SH-SY5Y (cell line): ENCODE data around the gene LRRC27.

Experiments
- GATA2 ChIP-seq: IDR thresholded peaks from 2 replicates; pipeline ENCODE4 v1.6.1; 2011; ENCODE audit warnings: mild to moderate bottlenecking, low read depth, low read length
- GATA3 ChIP-seq: IDR thresholded peaks from 2 replicates; pipeline ENCODE4 v1.6.1; 2011; ENCODE audit warnings: low read depth, mild to moderate bottlenecking, low read length, moderate library complexity

DNA sequence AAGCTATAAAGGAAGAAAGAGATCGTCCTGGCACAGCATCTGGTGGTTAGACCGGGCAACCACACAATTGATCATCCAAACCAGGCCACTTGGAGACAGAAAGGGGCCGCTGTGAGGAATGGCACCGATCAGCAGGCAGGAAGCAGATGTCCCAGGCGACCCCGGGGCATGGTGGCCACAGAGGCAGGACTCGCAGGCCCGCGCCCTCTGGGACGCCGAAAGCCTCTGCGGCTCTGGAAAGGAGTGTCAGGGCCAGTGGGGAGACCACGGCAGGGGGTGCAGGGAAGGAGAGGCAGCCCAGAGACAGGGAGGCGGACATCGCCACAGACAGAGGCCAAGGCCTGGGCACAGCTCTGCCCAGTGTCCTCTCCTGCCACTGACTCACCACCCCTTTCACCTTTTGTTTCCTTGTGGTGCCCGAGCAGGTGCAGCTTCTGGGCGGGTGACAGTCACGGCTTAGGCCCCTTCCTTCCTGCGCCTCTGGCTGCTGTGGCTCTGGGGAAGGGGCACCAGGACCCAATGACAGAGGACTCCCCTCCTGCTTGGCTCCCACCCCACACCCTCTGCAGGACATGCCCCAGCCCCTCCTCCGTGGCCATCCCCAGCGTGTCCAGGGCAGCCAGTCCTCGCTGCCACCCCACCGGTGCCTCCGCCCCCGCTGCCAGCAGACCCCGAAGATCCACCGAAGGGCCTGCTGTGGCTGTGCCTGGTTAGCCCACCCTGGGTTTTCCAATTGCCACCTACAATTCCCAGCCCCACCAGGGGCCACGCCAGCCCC is 35.1 kb upstream of the LRRC27 start:
- TF ChIP-seq GATA3 (no peak), GATA2 (no peak)
